Activated T-helper 1 cell treated with anti-CD3 and anti-CD28 coated beads, Interleukin-2, amount 50 U/mL, for 16 hours (primary cell): Measurements from ENCODE around the gene THEMIS2.
"Not testable (repeated sequence)": the region's sequence is repeated elsewhere in the genome, so short reads cannot be mapped to it uniquely, and the experiment has no call there.

ENCODE experiments used
- DNase-seq, 2 donors: peaks; one replicate each; pipeline ENCODE4 v3.0.0-alpha.2; 2020; ENCODE audit warnings: low read depth in 1 of 2, low spot score in 1 of 2

Gene THEMIS2

DNA sequence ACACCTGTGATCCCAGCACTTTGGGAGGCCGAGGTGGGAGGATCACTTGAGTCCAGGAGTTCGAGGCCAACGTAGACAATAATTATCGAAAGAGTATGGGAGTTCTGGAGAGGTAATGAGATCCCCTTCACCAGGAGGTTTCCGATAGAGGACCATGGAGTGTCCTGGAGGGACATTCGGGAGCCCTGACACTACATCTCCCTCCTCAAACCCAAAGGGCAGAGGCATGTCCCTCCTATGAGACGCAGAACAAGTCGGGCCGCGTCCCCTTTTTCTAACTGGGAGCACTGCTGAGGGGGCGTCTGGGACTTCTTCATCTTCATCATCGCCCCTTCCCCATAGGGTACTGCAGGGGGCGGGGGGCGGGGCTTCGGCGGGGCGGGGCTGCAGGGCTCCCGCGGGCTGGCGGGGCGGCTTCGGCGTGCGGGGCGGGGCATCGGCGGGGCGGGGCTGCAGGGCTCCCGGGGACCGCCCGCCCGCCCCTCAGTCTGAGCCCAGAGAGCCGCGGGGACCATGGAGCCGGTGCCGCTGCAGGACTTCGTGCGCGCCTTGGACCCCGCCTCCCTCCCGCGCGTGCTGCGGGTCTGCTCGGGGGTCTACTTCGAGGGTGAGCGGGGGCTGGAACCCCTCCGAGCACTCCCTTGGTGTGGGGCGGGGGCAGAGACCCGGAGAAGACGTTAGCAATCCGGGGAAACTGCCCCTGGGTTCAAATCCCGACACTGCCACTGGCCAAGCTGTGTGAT lies at the start of gene THEMIS2:
Gene THEMIS2 (plus strand): TSS at position 486 of the 743 bp plus-strand sequence. CDS start 28 bp downstream, at position 514.
- peak; percentile 62 to 72 for DNase-seq

- DNase-seq, result no peak
Observed at GRCh38 chr1:27823784-27824183, 48.6 kb upstream of the THEMIS2 start.

DNA sequence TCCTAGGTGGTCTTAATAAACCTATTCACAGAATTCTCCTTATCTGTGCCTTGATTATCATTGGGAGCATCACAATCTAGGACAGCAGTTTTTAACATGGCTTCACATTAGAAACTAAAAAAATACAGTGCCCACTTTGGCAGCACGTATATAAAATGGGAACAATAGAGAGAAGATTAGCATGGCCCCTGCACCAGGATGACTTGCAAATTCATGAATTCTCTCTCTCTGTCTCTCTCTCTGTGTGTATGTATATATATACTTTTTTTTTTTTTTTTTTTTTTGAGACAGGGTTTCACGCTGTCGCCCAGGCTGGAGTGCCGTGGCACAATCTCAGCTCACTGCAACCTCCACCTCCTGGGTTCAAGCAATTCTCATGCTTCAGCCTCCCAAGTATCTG lies 47.9 kb upstream of the THEMIS2 start:
- no peak for DNase-seq

GRCh38 chr1:27829339-27829960 lies 42.9 kb upstream of the THEMIS2 start:
- DNase-seq, result not testable (repeated sequence)

DNA sequence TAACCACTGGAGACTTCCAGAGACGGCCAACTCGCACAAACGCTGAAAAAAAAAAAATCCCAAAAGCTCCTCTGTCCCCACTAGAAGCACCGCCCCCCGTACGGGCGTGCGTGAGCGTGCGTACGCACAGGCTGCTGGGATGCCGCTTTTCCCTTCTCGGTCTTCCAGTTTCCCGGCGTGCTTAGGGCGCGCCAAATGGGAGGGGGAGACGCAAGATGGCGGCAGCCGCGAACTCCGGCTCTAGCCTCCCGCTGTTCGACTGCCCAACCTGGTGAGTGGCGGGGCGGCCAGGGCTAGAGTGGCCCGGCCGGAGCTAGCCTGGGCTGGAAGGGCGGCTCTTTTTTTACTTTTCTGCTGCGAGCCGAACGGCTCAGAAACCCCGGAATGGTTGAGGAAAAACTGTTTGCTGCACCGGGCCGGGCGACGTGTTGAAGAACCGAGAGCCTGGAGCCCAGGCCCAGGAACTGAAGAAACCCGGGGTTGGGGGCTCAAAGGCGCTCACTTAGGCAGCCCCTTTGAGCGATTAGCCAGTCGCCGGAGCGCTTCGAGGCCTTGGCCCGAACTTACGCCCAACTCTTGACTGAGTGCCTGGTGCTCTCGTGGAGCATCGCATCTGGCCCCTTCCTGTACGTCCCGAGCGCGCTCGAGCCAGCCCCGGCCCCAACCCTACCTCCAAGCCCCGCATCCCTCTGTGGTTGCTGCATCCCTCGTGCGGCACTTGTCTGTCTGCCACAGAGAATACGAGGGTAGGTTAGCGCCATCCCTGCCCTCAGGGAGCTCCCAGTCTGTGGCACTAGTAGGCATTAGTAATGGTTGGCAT lies 41.5 kb upstream of the THEMIS2 start, which contains the start of gene PPP1R8:
Gene PPP1R8 (plus strand): TSS at position 162 of the 820 bp plus-strand sequence. CDS start 54 bp downstream, at position 216.
- DNase-seq, result peak; percentile 71 to 85

DNA sequence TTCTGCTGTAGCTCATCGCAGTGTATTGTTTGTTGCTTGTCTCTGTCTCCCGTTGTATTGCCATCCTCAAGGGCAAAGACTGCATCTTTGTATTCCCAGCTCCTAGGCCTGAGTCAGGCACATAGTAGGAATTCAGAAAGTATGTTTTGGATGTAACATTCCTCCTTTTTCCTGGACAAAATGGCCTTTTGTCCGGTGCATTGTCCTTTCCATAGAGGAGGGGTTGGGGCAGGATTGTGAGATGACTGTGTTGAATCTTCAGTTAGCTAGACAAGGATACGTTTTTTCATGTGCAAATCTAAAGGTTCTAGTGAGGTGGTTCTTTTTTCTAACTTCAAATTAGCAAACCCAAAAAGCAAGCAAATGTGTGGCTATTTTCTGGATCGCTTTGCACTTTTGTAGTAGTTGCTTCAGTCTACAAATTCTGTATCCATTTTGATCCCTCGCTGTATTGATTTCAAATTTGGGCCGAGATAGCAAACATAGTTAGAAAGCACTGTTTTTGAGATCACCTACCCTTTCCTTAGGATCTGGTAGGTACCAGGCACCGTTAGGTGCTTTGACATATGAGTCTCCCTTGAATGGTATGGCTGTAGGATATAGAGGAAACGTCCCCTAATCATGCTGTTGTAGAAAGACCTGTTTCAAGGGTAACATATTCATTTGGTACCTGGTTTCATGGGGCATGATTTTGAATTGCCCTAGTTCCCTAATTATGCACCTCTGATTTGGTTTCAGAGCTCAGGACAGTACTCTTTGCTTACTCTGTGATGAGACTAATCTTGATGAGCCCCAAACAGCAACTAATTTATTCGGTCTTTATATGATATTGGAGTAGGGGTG lies 40.6 kb upstream of the THEMIS2 start:
- DNase-seq, result no peak

GRCh38 chr1:27832762-27833161 lies 39.6 kb upstream of the THEMIS2 start:
- DNase-seq, result no peak

DNA sequence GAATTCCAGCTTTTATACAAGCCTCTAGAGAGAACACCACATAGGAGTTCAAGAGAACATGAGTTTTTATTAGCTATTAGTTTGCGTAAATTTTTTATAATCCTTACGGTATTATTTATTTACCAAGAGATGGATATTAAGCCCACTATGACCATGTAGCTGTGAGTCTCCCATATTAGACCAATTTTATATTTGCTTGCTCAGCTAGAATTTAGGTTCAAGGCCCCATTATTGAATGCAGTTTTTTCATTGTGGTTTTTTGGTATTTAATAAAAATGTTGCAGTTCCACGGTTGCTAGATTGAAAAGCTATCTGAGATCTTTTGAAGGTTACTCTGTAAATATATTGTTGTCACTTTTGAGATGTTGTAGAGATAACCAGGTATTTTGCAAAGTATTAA lies 38.9 kb upstream of the THEMIS2 start:
- no peak for DNase-seq

DNA sequence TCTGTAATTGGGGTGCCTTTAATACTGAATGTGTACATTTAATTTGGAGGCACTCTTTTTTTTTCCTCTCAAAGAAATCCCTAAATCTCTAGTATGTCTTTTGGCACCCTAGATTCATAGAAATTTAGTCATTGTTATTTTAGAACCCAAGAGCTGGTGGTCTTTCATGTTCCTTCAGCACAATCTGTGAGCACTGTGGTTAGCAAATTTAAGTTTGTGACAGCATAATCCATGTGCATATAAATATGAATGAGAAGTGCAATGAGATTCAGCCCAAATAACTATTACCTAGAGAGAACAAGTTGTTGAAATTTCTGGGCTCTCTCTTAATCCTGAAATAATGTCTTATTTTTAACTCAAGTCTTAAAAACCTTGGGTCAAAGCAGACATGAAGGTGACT lies 37.3 kb upstream of the THEMIS2 start:
- no peak for DNase-seq

DNA sequence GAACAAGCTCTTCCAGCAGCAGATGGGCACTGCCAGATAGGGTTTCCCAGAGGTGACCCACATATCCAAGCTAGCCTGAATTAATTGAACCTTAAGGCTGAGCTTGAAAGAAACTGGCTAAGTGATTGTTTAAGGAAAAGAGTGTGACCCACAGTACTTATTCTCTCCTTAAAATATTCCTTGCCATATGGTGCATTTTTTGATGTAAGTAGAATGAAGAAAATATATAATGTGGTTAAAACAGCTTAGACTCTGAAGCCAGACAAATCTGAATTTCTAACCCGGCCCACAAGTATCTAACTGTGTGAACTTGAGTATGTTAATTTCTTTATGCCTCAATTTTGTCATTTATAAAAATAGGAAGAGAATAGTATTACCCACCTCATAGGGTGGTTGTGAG lies 36.8 kb upstream of the THEMIS2 start:
- DNase-seq, result no peak

- no peak for DNase-seq
Observed at GRCh38 chr1:27849951-27850350, 22.4 kb upstream of the THEMIS2 start.

- no peak for DNase-seq
Observed at GRCh38 chr1:27855085-27855484, 17.3 kb upstream of the THEMIS2 start.

DNA sequence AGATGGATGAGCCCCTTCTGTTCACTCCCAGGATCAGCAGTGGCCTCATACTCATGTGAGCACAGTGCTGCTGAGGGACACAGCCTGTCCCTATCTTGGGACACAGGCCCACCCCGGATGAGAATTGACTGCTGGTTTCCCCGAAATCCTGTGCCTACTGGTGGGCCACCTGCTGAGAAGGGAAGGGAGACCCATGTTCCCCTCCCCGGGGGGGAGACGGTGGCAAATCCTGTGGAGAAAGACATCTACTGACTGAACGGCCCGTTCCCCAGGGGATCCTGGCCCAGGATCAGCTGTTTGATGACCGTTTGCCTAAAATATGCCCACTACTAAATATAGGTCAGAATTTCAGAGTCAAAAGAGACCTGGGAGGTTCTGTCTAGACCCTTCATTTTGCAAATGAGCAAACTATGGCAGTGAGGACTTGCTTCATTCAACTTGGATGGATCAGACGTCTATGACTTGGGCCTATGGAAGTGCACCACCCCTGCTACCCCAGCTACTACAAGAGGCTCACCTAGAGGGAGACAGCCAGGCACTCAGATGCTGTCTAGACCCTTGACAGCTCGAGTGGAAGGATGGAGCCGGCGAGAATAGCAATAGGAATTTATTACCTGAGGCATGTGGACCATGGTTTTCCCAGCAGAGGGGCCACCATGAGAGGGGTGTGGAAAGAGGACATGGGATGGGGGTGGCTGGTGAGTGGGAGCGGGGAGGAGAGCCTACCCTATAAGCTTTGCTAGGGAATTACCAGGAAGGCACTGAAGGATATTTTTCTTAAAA lies 15.6 kb upstream of the THEMIS2 start:
- DNase-seq, result no peak

DNA sequence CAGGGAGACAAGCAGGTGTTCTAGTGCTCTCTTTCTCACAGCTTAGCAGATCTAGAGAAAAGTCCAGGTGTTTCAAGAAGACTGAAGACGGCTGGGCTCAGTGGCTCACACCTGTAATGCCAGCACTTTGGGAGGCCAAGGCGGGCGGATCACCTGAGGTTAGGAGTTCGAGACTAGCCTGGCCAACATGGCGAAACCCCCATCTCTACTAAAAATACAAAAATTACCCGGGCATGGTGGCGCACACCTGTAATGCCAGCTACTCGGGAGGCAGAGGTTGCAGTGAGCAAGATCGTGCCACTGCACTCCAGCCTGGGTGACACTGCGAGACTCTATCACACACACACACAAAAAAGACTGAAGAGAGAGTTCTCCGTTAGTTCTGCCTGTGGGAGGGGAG lies 14.8 kb upstream of the THEMIS2 start:
- DNase-seq, result not testable (repeated sequence)

- peak; percentile 66 to 80 for DNase-seq
Observed at GRCh38 chr1:27858072-27858948, 14.0 kb upstream of the THEMIS2 start.

GRCh38 chr1:27858949-27859576 lies 13.3 kb upstream of the THEMIS2 start:
- no peak for DNase-seq

DNA sequence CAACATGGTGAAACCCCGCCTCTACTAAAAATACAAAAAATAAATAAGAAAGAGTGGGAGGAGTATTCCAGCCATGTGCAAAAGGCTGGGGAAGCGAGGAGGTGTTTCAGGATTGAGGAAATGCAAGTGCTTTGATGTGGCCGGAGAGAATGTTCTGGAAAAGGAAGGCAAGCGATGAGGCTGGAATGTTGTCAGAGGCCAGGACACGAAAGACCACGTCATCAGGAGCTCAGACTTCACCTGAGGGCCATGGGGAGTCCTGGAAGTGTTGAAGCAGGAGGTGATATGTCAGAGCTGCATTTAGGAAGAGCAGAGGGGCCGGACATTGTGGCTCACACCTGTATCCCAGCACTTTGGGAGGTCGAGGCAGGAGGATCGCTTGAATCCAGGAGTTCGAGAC lies 10.9 kb upstream of the THEMIS2 start:
- no peak for DNase-seq

GRCh38 chr1:27862004-27862403 lies 10.3 kb upstream of the THEMIS2 start:
- DNase-seq, result no peak
